Neural cell (in vitro differentiated cells): ENCODE measurements around the gene NKIRAS1. TPM values are rescaled to one million over a fixed set of nuclear protein-coding genes. Genes with fewer than 3 reads are reported as not detected.

ENCODE experiments used
- H2AFZ ChIP-seq: fragments of 200-600, 300-800 bp; sonication (generic), shearing (Covaris generic); 2 replicates; pipeline ENCODE4 v1.6.0; 2014; ENCODE audit warnings: low read depth, mild to moderate bottlenecking, antibody characterized with exemption, low read length, moderate library complexity
- H3F3A ChIP-seq: fragments of 200-600 bp; shearing (Covaris generic); 2 replicates; pipeline ENCODE4 v1.6.1; 2016; ENCODE audit warnings: mild to moderate bottlenecking, moderate library complexity, mixed read lengths, antibody characterized with exemption, low read length; ENCODE audit not compliant: insufficient read depth, poor library complexity, severe bottlenecking
- H3K27ac ChIP-seq: fragments of 200-600, 300-800 bp; sonication (generic), shearing (Covaris generic); 2 replicates; pipeline ENCODE4 v1.5.1; 2014; ENCODE audit warnings: mild to moderate bottlenecking, low read length, moderate library complexity
- H3K27me3 ChIP-seq: fragments of 300-800, 200-600 bp; sonication (generic), shearing (Covaris generic); 2 replicates; pipeline ENCODE4 v1.6.0; 2014; ENCODE audit warnings: mild to moderate bottlenecking, low read depth, low read length, moderate library complexity; ENCODE audit not compliant: insufficient read depth
- H3K36me3 ChIP-seq: fragments of 300-800, 200-600 bp; sonication (generic), shearing (Covaris generic); 2 replicates; pipeline ENCODE4 v1.5.1; 2014; ENCODE audit warnings: mild to moderate bottlenecking, antibody characterized with exemption, low read length, moderate library complexity; ENCODE audit not compliant: insufficient read depth
- H3K4me2 ChIP-seq: fragments of 300-800, 200-600 bp; sonication (generic), shearing (Covaris generic); 2 replicates; pipeline ENCODE4 v1.6.0; 2014; ENCODE audit warnings: mild to moderate bottlenecking, low read length
- H3K4me3 ChIP-seq: fragments of 300-800, 200-600 bp; sonication (generic), shearing (Covaris generic); 2 replicates; pipeline ENCODE4 v1.5.1; 2014; ENCODE audit warnings: mild to moderate bottlenecking, low read length, moderate library complexity
- H3K79me2 ChIP-seq: fragments of 200-600 bp; shearing (Covaris generic); replicated peaks from 2 replicates; pipeline ENCODE4 v1.6.0; 2014; ENCODE audit warnings: mild to moderate bottlenecking, low read length, moderate library complexity; ENCODE audit not compliant: insufficient read depth
- H3K9ac ChIP-seq: fragments of 300-800, 200-600 bp; sonication (generic), shearing (Covaris generic); 2 replicates; pipeline ENCODE4 v1.6.1; 2016; ENCODE audit warnings: mild to moderate bottlenecking, low read length, mixed read lengths
- H3K9me2 ChIP-seq: fragments of 200-600 bp; shearing (Covaris generic); 2 replicates; pipeline ENCODE4 v1.6.1; 2016; ENCODE audit warnings: mild to moderate bottlenecking, low read length, mixed read lengths; ENCODE audit not compliant: insufficient read depth
- H3K9me3 ChIP-seq: fragments of 200-600, 300-800 bp; sonication (generic), shearing (Covaris generic); 2 replicates; pipeline ENCODE4 v1.6.1; 2016; ENCODE audit warnings: mild to moderate bottlenecking, mixed run types, low read length, moderate library complexity, mixed read lengths
- H4K20me1 ChIP-seq: fragments of 200-600 bp; shearing (Covaris generic); 2 replicates; pipeline ENCODE4 v1.6.1; 2016; ENCODE audit warnings: mild to moderate bottlenecking, mixed run types; ENCODE audit not compliant: insufficient read depth
- CTCF ChIP-seq: fragments of 450-650 bp; IDR thresholded peaks from 2 replicates; pipeline ENCODE4 v1.5.1; 2014; ENCODE audit warnings: antibody characterized with exemption, mild to moderate bottlenecking, moderate library complexity; ENCODE audit not compliant: poor library complexity, severe bottlenecking
- EP300 ChIP-seq: fragments of 450-650 bp; conservative IDR thresholded peaks from 2 replicates; pipeline ENCODE4 v1.6.1; 2014; ENCODE audit warnings: antibody characterized with exemption, mild to moderate bottlenecking, moderate library complexity; ENCODE audit not compliant: poor library complexity, severe bottlenecking
- EZH2 ChIP-seq: fragments of 200-600, 300-800 bp; shearing (Covaris generic), sonication (generic); IDR thresholded peaks from 2 replicates; pipeline ENCODE4 v1.6.1; 2014; ENCODE audit warnings: antibody characterized with exemption, low read length, borderline replicate concordance, mild to moderate bottlenecking; ENCODE audit not compliant: insufficient read depth, poor library complexity, severe bottlenecking
- MXI1 ChIP-seq: fragments of 450-650 bp; conservative IDR thresholded peaks from 2 replicates; pipeline ENCODE4 v1.6.1; 2014; ENCODE audit warnings: antibody characterized with exemption, mild to moderate bottlenecking; ENCODE audit not compliant: poor library complexity, severe bottlenecking
- RAD21 ChIP-seq: fragments of 450-650 bp; conservative IDR thresholded peaks from 2 replicates; pipeline ENCODE4 v1.6.1; 2014; ENCODE audit warnings: antibody characterized with exemption, mild to moderate bottlenecking, moderate library complexity
- REST ChIP-seq: IDR thresholded peaks from 2 replicates; pipeline ENCODE4 v1.6.1; 2012; ENCODE audit warnings: borderline replicate concordance
- SMC3 ChIP-seq: fragments of 450-650 bp; conservative IDR thresholded peaks from 2 replicates; pipeline ENCODE4 v1.6.1; 2014; ENCODE audit warnings: antibody characterized with exemption, mild to moderate bottlenecking, moderate library complexity; ENCODE audit not compliant: poor library complexity
- TAF1 ChIP-seq: IDR thresholded peaks from 2 replicates; pipeline ENCODE4 v1.6.1; 2012; ENCODE audit warnings: low read depth
- polyA plus RNA-seq: library from polyadenylated mRNA; depleted of rRNA; stranded (reverse); fragments of >200 nt; gene quantifications from 2 replicates; pipeline ENCODE4 v1.2.3, GENCODE V29; 2014

The NKIRAS1 gene
- polyA plus RNA-seq, 1 donor from 2014 or later = 42.1 TPM

GRCh38 chr3:23926246-23926645 lies 9.5 kb upstream of the NKIRAS1 start:
- Histone ChIP-seq H3F3A (no peaks in the 10 kb centered on the region), H3K4me3 (no peak overlapping the region), H3K9ac (no peak overlapping the region), H4K20me1 (no peaks in the 10 kb centered on the region), H3K36me3 (peaks cover 5% of the 10 kb centered on the region), H3K4me2 (no peak overlapping the region), H3K9me2 (no peaks in the 10 kb centered on the region), H3K27ac (no peak overlapping the region), H3K9me3 (no peaks in the 10 kb centered on the region), H3K27me3 (no peaks in the 10 kb centered on the region), H2AFZ (no peak overlapping the region), H3K79me2 (no peaks in the 10 kb centered on the region)
- TF ChIP-seq SMC3 (no peak), CTCF (no peak), MXI1 (no peak), TAF1 (no peak), EP300 (no peak), EZH2 (no peak), REST (no peak)

- TF ChIP-seq TAF1 = no peak
- no peak for TF ChIP-seq RAD21
- no peak for TF ChIP-seq EP300
- TF ChIP-seq CTCF = no peak
- TF ChIP-seq SMC3 = no peak
- Histone ChIP-seq H3K4me2 (no peak overlapping the region), H3K9ac (no peak overlapping the region), H3K79me2 (peaks cover 2% of the 10 kb centered on the region), H2AFZ (no peak overlapping the region), H3K36me3 (peaks cover 9% of the 10 kb centered on the region), H3K9me2 (no peaks in the 10 kb centered on the region), H3K9me3 (no peaks in the 10 kb centered on the region), H3K27me3 (no peaks in the 10 kb centered on the region), H3F3A (no peaks in the 10 kb centered on the region), H4K20me1 (no peaks in the 10 kb centered on the region), H3K27ac (no peak overlapping the region), H3K4me3 (no peak overlapping the region)
These were observed 7.0 kb upstream of the NKIRAS1 start for GRCh38 chr3:23923786-23924185.
